Measurements from ENCODE around the gene OLFM2.
"Not testable (repeated sequence)": the region's sequence is repeated elsewhere in the genome, so short reads cannot be mapped to it uniquely, and the experiment has no call there.

The OLFM2 gene

GRCh38 chr19:9941231-9941630 is 4.9 kb upstream of the OLFM2 start:
- no peak for DNase-seq

- no peak for DNase-seq
Observed at GRCh38 chr19:9940778-9941177, 4.5 kb upstream of the OLFM2 start.

- DNase-seq = no peak
Observed at GRCh38 chr19:9939301-9939913, 3.1 kb upstream of the OLFM2 start.

- no peak for DNase-seq
Observed at GRCh38 chr19:9937001-9937411, 691 bp upstream of the OLFM2 start.

GRCh38 chr19:9935506-9936325 is 599 bp downstream of the OLFM2 start:
- no peak for DNase-seq

- peak; percentile 69 to 86 for DNase-seq
Observed at GRCh38 chr19:9934132-9934950, 2.0 kb downstream of the OLFM2 start.

- DNase-seq = no peak
Observed at GRCh38 chr19:9932835-9933234, 3.5 kb downstream of the OLFM2 start.

GRCh38 chr19:9931629-9932028 is 4.7 kb downstream of the OLFM2 start:
- no peak for DNase-seq

- DNase-seq = no peak
Observed at GRCh38 chr19:9923440-9923839, 12.9 kb downstream of the OLFM2 start.

- not testable (repeated sequence) for DNase-seq
Observed at GRCh38 chr19:9922782-9923379, 13.4 kb downstream of the OLFM2 start.

GRCh38 chr19:9917321-9917720 is 19.0 kb downstream of the OLFM2 start:
- DNase-seq = peak; percentile 71 to 80

GRCh38 chr19:9916719-9917118 is 19.6 kb downstream of the OLFM2 start:
- no peak for DNase-seq

- DNase-seq = peak; percentile 57 to 90
Observed at GRCh38 chr19:9914315-9915207, 21.8 kb downstream of the OLFM2 start.

GRCh38 chr19:9914001-9914314 is 22.4 kb downstream of the OLFM2 start:
- DNase-seq = no peak

GRCh38 chr19:9913237-9914000 is 22.9 kb downstream of the OLFM2 start:
- DNase-seq = peak in 1 of 2 experiments; percentile 22

- DNase-seq = no peak
Observed at GRCh38 chr19:9912551-9913236, 23.6 kb downstream of the OLFM2 start.

- DNase-seq = no peak
Observed at GRCh38 chr19:9911524-9912185, 24.7 kb downstream of the OLFM2 start.

GRCh38 chr19:9910625-9911024 is 25.7 kb downstream of the OLFM2 start:
- DNase-seq = no peak

GRCh38 chr19:9909251-9909650 is 27.1 kb downstream of the OLFM2 start:
- no peak for DNase-seq

GRCh38 chr19:9906475-9907087 is 29.7 kb downstream of the OLFM2 start:
- no peak for DNase-seq

Data from NCI-H446 (cell line).